DOHH2 (cell line): Measurements from ENCODE around the gene FA2H.

Source experiments
- EZH2phosphoT487 ChIP-seq: fragments of 200-600 bp; sonication (generic); IDR thresholded peaks from 2 replicates; pipeline ENCODE4 v1.6.1; 2017; ENCODE audit warnings: borderline replicate concordance, mild to moderate bottlenecking, antibody characterized with exemption, low read length, moderate library complexity, mixed read lengths
- TF ChIP-seq, protein P1 (sequence below): fragments of 200-600 bp; sonication (generic); IDR thresholded peaks from one replicate; pipeline ENCODE4 v1.5.1; 2014; ENCODE audit warnings: antibody characterized with exemption, mild to moderate bottlenecking, low read depth, low read length; ENCODE audit not compliant: poor library complexity, severe bottlenecking

DNA sequence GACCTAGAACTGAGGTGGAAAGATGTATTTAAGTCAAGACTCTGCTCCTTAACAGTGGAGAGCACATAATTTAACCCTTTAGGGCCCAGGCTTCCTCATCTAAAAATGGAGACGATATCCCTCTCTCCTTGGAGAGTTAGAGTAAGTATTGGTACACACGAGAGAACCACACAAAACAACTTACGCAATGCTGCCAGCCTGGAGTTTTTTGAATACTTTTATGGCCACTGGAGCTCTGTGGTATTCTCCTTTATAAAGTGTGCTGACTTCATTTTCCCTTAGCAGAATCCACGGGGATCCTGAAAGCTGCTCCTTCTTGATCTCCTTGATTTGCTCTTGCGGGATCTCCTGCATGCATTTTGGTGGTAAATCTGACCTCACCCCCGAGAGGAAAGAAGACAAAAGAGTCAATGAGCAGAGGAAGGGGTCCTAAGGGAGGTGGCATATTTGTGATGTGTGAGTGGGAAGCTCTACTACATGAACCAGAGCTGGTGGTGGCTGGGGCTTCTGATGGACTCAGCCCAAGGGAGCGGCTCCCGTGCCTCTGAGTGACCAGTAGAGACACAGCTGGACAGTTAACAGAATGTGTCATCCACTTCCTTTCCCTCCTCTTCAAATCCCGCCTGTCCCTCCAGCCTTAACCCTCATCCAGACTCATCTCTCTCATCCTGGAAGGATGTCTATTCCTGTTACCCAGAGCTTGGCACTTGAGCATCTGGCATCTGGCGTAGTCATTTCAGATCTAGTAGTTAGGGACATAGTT is 83.3 kb downstream of the FA2H start:
- TF ChIP-seq, protein P1, sequence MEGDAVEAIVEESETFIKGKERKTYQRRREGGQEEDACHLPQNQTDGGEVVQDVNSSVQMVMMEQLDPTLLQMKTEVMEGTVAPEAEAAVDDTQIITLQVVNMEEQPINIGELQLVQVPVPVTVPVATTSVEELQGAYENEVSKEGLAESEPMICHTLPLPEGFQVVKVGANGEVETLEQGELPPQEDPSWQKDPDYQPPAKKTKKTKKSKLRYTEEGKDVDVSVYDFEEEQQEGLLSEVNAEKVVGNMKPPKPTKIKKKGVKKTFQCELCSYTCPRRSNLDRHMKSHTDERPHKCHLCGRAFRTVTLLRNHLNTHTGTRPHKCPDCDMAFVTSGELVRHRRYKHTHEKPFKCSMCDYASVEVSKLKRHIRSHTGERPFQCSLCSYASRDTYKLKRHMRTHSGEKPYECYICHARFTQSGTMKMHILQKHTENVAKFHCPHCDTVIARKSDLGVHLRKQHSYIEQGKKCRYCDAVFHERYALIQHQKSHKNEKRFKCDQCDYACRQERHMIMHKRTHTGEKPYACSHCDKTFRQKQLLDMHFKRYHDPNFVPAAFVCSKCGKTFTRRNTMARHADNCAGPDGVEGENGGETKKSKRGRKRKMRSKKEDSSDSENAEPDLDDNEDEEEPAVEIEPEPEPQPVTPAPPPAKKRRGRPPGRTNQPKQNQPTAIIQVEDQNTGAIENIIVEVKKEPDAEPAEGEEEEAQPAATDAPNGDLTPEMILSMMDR, result no peak
- TF ChIP-seq EZH2phosphoT487, result no peak
